HL-60/S4 (cell line): ENCODE measurements around the gene SETD1A.
"Not testable (repeated sequence)": the region's sequence is repeated elsewhere in the genome, so short reads cannot be mapped to it uniquely, and the experiment has no call there.

Experiments
- in situ Hi-C: fragments of 300-500 bp; cut with MboI; formaldehyde crosslinking; loops from 2 replicates; pipeline ENCODE4 v1.14.3; 2022; ENCODE audit warnings: low sequenced_read_pairs

SETD1A gene

DNA sequence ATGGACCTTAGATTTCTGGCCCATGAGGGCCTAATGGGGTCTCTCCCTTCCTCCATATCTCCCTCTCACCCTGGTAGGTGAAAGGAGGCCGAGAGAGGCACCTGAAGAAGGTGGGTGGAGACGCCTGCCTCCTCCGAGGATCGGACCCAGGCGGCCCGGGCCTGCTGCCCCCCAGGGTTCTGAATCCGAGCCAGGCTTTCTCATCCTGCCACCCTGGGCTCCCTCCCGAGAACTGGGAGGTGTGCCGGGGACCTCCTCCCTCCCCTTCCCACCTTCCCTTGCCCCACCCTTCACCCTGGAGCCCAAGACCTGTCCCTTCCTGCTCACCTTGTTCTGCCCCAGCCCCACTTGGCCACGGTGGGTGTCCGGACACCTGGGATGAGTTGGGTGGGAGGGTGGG, 29.2 kb upstream of the SETD1A start:
- in situ Hi-C loops = no loop called here

DNA sequence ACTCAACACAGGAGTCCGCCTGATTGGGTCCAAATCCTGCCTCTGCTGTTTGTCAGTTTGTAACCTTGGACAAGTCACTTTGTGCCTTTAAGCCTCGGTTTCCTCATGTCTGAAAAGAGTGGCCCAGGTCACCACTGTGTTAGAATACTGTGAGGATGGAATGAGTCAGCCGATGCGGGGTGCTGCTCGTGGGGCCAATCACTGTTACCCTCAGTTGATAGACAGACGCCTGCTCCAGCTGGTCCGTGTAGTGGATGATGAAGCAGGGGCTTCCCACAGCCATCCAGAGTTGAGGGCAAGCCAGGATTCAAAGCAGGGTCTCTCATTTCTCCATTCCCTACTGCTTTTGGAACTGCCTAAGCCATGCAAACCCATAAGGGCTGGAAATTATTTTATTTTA, 28.4 kb upstream of the SETD1A start:
- in situ Hi-C loops = no loop called here

DNA sequence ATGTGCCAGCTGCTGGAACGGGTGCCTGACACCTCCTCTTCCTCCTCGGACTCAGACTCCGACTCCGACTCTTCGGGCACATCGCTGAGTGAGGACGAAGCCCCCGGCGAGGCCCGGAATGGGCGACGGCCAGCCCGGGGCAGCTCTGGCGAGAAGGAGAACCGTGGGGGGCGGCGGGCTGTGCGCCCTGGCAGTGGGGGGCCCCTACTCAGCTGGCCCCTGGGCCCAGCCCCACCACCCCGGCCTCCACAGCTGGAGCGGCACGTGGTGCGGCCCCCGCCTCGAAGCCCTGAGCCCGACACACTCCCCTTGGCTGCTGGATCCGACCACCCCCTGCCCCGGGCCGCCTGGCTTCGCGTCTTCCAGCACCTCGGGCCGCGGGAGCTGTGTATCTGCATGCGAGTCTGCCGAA, 27.4 kb upstream of the SETD1A start:
- in situ Hi-C loops = no loop called here

DNA sequence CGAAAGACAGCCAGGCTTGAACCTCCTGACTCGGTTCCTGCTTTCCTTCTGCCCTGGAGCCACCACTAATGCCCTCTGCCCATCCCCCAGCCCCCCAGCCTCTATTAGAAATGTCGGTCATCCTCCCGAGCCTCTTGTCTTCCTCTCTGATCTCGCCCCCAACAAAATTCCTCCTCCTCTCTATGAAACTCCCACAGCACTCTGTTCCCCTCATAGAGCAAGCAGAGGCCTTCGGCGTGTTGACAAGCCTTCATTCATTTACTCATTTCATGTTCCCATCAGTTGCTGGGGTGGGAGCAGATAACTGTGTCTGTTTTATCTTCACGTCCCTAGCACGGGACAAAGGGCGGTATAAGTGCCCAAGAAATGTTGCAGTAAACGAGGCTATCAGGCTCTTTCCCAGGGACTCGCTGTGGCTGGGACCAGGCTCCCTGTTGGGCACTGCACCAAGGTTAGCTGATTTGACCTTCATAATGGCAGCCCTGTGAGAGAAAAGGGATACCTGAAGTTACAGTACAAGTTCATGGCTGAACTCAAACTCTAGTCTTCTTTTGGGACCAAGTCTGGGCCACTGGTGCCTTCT, 26.4 kb upstream of the SETD1A start:
- in situ Hi-C loops = no loop called here

DNA sequence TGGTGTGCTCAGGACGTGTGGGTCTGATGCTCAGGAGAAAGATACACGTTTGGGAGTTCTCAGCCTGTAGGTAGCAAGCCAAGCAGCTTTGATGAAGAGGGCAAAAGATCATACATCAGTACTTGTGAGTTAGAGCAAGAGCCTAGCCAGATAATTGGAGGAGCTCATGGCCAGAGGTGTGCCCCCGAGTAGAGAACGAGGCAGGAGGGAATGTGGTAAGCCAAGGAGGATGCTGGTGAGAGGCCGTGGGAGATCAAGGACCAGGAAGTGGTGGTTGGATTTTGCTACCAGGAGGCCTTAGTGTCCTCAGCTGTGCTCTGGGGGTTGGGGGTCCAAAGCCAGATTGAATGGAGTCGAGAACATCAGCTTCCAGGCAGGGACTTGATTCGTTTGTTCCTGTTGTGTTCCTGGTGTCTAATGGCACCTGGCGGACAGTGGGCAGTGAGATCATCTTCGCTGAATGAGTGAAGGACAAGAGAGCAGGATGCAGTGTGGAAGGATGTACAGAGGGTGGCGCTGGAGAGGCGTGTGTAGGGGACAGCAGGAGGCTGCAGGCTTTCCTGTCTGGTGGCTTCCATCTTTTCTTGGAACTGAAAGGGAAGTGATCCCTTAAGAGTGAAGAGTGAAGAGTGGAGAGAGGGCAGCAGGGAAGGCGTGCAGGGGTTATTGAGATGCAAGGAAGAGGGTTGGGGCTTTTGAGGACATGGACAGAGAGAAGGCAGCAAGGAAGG, 22.6 kb upstream of the SETD1A start:
- in situ Hi-C loops = no loop called here

DNA sequence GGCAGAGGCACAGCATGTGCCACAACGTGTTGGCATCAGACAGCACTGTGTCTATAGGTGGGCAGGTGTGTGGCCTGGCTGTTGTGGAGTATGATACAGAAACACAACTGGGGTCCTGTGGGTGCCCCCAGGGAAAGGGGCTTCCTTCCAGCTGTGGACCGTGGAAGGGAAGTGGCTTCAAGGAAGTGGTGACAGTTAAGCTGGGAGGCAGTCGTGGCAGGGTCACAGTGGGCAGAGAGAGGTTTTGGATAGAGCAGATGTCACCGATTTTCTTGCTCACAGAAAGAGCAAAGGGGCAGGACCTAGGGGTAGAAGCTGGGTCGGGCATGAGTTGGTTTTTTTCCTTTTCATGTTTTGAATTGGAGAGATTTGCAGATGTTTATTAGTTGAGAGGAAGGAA, 19.9 kb upstream of the SETD1A start:
- in situ Hi-C loops = no loop called here

DNA sequence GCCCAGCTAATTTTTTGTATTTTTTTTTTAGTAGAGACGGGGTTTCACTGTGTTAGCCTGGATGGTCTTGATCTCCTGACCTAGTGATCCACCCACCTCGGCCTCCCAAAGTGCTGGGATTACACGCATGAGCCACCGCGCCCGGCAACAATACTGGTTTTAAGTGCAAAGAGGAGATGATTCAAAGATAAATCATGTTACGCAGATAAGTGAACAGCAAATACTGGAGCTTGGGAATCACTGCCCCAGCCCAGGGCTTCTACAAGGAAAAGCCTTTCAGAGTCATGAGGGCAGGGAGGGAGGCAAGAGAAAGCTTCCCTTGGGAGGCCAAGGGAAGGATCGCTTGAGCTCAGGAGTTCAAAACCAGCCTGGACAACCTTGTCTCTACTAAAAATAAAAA, 18.0 kb upstream of the SETD1A start:
- in situ Hi-C loops = not testable (repeated sequence)

DNA sequence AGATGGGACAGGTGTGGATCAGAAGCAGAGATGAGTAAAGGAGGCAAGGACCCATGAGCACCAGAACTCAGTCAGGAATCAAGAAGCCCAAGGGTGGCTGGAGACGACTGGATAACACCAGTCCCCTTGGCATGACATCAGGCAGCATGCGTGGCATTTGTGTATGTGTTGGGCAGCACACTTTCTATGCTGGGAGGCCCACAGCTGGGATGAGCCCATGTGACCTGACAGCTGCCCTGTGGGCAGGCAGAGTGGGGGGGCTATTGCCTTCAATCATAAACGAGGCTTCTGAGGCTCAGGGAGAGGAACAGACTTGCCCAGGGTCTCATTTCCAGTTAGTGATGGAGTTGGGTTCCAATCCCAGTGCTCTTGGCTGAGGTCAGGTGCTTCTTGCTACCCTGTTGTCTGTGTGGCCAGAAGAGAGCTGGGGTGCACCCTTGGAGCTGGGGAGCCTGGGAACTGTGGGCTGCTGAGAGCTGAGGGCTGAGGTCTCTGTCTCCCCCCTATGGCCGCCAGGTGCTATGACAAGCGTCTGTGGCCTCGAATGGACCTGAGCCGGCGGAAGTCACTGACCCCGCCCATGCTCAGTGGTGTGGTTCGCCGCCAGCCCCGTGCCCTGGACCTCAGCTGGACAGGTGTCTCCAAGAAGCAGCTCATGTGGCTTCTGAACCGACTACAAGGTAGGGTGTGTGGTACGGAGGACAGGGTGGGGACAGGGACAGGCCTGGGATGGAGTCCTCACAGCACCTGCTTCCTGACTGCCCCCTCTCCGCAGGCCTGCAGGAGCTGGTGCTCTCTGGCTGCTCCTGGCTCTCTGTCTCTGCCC, 15.7 kb upstream of the SETD1A start:
- in situ Hi-C loops = no loop called here

DNA sequence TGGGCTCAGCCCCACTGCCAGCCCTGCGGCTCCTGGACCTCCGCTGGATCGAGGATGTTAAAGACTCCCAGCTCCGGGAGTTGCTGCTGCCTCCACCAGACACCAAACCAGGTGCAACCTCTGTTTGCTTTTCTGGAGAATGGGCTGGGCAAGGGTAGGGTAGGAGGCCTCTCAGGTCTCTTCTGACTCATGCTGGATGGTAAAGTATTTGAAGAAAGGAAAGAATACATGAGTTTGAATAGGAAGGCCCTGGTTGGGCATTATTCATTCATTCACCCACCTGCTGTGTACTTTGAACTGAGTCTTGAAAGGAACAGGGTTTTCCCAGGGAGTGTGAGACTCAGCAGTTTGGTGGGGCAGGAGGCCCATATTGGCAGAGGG, 15.1 kb upstream of the SETD1A start:
- in situ Hi-C loops = no loop called here

DNA sequence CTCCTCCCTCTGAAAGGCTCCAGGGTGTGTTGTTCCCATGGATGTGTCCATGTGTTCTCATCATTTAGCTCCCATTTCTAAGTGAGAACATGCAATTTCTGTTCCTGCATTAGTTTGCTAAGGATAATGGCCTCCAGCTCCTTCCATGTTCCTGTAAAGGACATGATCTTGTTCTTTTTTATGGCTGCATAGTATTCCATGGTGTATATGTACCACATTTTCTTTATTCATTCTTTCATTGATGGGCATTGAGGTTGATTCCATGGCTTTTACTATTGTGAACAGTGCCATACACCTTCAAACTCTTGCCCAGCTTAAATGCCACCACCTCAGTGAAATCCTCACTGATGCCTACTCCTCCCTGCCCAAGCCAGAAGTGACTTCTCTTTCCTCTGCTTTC, 13.2 kb upstream of the SETD1A start:
- in situ Hi-C loops = no loop called here

DNA sequence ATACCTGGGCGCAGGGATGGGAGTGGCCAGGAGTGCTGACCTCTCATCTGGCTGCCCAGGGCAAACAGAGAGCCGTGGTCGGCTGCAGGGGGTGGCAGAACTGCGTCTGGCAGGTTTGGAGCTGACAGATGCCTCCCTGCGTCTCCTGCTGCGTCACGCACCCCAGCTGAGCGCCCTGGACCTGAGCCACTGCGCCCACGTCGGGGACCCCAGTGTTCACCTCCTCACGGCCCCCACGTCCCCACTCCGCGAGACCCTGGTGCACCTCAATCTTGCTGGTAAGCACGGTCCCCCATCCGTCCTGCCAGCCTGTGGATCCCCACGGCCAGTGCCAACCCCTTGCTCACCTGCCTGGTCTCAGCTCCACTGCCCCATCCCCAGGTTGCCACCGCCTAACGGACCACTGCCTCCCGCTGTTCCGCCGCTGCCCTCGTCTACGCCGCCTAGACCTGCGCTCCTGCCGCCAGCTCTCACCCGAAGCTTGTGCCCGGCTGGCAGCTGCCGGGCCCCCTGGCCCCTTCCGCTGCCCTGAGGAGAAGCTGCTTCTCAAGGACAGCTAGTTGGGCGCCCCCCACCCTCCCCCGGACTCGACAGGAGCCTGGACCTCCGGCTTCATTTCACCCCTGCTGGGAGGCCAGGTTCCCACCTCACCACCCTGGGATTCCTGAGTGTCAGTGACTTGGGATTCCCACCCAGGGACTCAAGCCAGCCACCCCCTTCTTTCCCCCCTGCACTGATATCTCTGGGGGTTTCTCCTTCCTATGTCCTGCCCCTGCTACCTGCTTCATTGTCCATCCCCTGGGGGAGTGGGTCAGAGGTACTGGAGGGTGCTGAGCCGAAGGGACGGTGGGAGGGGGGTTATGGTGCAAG, 10.6 kb upstream of the SETD1A start:
- in situ Hi-C loops = no loop called here

DNA sequence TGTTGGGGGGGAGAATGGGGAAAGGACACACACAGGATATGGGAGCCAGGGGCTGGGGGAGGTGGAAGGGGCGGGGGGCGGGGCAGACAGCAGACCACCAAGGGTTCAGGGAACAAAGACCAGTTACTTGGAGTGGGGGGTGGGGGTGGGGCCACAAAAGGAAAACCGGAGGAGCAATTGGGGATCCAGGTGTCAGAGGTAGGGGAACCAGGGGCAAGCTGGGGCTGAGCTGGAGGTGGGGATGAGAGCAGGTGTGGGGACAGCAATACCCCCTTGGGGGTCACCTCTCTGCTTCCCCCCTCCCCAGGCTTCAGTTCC, 10.1 kb upstream of the SETD1A start:
- in situ Hi-C loops = no loop called here

DNA sequence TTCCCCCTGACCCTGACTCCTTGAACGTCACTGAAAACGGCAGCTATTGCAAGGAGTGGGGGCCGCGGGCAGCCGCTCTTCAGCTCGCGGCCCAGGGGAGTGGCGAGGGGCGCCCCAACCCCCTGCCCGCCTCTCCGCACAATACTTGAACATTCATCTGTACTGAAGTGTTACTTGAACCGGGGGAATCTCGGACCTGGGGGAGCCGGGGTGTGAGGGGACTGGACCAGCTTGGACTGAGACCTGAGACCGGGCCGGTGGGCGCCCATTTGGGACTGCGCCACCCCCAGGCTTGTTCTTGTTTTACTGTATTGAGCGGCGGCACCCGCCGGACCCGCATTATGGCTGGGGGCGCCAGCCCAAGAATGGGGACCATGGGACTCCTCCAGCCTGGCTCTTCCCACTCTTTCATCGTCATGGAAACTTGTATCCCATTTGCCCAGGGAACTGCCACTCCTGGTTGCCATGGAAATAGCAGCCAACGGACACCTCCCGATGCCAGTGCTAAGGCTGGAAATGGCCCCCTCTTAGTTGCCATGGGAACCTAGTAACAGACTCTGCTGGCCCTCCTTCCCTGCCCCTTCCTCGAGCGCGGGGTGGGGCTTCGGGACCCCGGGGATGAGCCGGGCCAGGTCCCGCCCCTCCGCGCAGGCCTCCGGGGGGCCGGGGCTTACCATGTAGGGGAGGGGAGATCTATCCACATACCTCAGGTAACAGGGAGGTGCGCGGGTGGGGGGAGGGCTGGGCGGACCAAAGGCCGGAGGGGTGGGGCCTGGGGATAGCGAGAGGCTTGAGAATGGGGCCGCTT, 9.5 kb upstream of the SETD1A start:
- in situ Hi-C loops = no loop called here

DNA sequence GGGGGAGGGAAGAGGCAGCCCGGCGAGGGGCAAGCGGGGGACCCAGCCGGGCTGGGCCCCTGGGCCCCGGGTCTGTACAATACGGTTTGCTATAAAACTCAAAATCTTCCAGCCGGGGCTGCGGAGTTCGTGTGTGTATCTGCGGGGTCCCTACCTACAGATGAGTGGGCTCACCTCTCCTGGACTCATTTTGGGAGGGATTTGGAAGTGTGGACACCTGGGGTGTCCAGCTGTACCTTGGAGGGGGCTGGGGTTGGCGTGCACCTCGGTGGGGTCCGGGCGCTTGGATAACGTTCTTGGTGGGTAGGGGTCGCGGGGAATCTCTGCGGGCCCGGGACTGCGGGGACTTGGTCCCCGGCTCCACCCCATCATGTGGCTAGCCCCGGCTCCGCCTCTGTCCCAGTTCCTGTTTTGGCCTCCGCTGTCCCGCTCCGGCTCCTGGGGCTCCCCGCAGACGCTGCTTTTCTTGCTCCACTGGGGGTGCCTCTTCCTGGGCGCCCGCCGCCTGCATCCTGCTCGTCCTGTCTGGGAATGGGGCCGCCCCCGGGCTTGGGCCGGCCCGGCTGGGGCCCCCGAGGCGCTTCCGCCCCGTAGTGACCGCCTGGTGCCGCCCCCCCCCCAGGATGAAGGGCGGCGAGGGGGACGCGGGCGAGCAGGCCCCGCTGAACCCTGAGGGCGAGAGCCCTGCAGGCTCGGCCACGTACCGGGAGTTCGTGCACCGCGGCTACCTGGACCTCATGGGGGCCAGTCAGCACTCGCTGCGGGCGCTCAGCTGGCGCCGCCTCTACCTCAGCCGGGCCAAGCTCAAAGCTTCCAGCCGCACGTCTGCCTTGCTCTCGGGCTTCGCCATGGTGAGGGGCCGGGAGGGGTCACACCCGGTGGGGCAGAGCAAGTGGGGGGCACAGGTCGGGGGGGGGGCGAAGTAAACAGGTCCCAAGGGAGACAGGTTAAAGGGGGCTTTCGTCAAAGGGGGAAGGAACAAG, 8.6 kb upstream of the SETD1A start, which contains the start of gene ORAI3:
Gene ORAI3, plus strand, starts transcription at position 402 of the 983 bp plus-strand sequence. Its CDS starts 222 bp downstream, at position 624.
- in situ Hi-C loops = no loop called here

DNA sequence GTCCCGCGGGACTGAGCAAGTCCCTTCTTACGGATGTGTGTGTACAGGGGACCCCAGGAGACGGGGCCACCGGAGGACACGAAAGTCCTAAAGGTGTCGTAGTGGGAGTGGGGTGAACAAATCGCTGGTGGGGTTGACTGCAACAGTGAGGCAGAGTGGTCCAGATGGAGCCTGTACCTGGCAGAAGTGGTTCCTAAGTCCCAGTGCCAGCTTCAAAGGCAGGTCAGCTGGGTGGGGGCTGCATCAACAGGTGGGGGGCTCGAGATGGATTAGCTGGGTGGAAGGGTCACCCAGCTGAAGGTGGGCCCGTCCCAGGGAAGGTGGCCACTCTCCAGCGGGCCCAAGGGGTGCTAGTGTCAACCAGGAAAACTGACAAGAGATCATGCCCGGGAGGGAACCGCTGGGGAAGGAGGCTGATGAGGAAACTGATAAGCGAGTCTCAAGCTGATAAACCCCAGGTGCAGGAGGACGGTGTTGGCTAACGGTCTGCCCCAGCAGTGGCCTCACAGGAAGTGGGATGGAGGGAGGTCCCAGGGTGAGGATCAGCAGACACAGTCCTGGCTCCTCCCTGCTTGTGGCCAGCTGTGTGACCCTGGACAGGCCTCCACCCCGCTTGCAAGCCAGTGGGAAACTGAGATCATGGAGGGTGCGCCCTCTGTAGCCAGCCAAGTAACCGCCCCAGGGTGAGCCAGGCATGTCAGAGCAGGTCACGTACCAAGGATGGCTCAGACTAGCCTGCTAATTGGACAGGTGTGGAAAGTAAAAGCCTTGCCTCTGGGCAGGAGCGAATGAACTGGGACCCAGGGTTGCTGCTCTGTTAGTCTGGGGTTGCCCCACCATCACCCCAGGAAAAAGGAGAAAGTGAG, 7.7 kb upstream of the SETD1A start:
- in situ Hi-C loops = loop anchor here (10.0 to 25.0 kb wide), 2 partner anchors 487 to 925 kb away; partner anchors contain the start of genes COX6A2, ZNF267 and ZNF843

DNA sequence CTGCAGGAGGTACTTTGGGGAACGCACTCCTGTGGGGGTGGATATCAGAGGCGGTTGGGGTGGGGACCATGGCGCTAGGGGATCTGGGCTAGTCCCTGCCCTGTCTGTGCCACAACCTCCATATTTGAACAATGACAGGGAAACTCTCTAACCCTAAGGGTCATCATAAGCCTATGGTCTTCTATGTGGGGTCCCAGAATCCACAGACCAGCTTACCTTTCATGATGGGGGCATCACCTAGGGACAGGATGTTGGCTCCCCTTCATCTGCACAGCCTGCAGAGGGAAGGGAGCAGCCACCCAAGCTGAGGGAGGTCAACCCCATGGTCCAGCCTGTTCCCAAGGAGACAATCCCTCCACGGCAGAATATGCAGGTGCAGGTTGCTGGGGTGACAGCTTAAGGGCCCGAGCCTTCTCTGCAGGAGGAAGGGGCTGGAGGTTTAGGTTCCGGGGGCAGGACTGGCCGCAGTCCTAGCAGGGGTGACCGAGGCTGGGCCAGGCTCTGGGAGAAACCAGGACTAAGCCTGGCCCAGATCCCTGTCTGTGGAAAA, 7.0 kb upstream of the SETD1A start:
- in situ Hi-C loops = loop anchor here (10.0 to 25.0 kb wide), 2 partner anchors 487 to 924 kb away; partner anchors contain the start of genes COX6A2, ZNF267 and ZNF843

DNA sequence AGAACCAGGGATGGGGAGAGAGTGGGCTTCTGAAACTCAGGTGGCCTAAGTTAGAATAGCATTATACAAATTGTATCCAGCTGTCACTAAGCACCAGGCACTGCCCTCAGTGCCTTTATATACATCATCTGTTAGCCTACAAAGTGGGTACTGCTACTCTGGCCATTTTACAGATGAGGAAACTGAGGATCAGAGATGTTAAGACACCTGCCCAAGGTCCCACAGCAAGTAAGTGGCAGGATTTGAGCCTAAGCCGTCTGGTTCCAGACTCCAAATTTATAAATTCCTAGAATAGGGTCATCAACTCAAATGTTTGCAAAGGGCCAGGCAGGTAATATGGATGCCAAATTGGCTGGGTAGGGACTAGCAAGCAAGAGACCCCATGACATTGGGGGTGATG, 6.4 kb upstream of the SETD1A start:
- in situ Hi-C loops = loop anchor here (10.0 to 25.0 kb wide), 2 partner anchors 486 to 924 kb away; partner anchors contain the start of genes COX6A2, ZNF267 and ZNF843
